Esophagus muscularis mucosa (tissue), 4 donors: ENCODE data around the gene ADGRB3. TPM values are rescaled to one million over a fixed set of nuclear protein-coding genes. Genes with fewer than 3 reads are reported as not detected.

ENCODE experiments used
- DNase-seq: peaks from one replicate; pipeline ENCODE4 v3.0.0-alpha.2; 2017; ENCODE audit errors: extremely low spot score
- H3K27ac ChIP-seq, 4 donors: fragments of 200-600 bp; sonication (generic); replicated peaks in 1 of 4; 1 replicate in 3 of 4; 2 replicates in 1 of 4; pipeline ENCODE4 v1.5.1; 2016 to 2019; ENCODE audit warnings: mild to moderate bottlenecking in 1 of 4
- H3K27me3 ChIP-seq, 4 donors: fragments of 200-600 bp; sonication (generic); one replicate each; pipeline versions ENCODE4 v1.5.1 to v1.6.0; 2016 to 2019
- H3K36me3 ChIP-seq, 4 donors: fragments of 200-600 bp; sonication (generic); one replicate each; pipeline ENCODE4 v1.5.1; 2016 to 2019
- H3K4me1 ChIP-seq, 4 donors: fragments of 200-600 bp; sonication (generic); one replicate each; pipeline ENCODE4 v1.5.1; 2016 to 2019
- H3K4me3 ChIP-seq, 4 donors: fragments of 200-600 bp; sonication (generic); 1 replicate in 2 of 4; 2 replicates in 2 of 4; pipeline ENCODE4 v1.5.1; 2016 to 2019; ENCODE audit warnings: mild to moderate bottlenecking in 4 of 4, moderate library complexity in 1 of 4
- H3K9me3 ChIP-seq, 4 donors: fragments of 200-600 bp; sonication (generic); 1 replicate in 3 of 4; 2 replicates in 1 of 4; pipeline ENCODE4 v1.5.1; 2016 to 2019
- EP300 ChIP-seq: sonication (generic); formaldehyde crosslinking; IDR thresholded peaks from one replicate; pipeline ENCODE4 v1.6.1; 2017; ENCODE audit warnings: antibody characterized with exemption
- POLR2A ChIP-seq: fragments of 450-650 bp; IDR thresholded peaks from one replicate; pipeline ENCODE4 v1.6.1; 2017; ENCODE audit warnings: antibody characterized with exemption, moderate library complexity, mild to moderate bottlenecking, low read depth
- POLR2AphosphoS5 ChIP-seq, 2 donors: sonication (generic); formaldehyde crosslinking; IDR thresholded peaks; one replicate each; pipeline ENCODE4 v1.6.1; 2017; ENCODE audit warnings: antibody characterized with exemption in 2 of 2
- WGBS: methylation state at CpG from one replicate; pipeline ENCODE4 v1.1.5; 2018; 5-methylcytosine and 5-hydroxymethylcytosine counted together
- intact Hi-C: fragments of 100-400 bp; cut with DNase I; formaldehyde crosslinking; loops from one replicate; pipeline ENCODE4 v1.15.1; 2023
- total RNA-seq, 4 donors: library from RNA; depleted of rRNA; stranded (reverse); fragments of >200 nt; gene quantifications; one replicate each; pipeline versions ENCODE4 v1.1.0 to v1.2.1, GENCODE V29; 2016
- TF ChIP-seq, protein P1 (sequence below), 3 experiments: fragments of 200-600 bp in 2 of 3; fragments of 450-650 bp in 1 of 3; sonication (generic) in 2 of 3; IDR thresholded peaks; one replicate each; pipeline ENCODE4 v1.5.1; 2017 to 2019; ENCODE audit warnings: antibody characterized with exemption in 3 of 3, mild to moderate bottlenecking in 2 of 3, moderate library complexity in 1 of 3

Gene ADGRB3
- total RNA-seq, 4 donors from 2014 or later: 4.9 to 6.3 (median 5.8) TPM

- H3K4me3 ChIP-seq: no peak overlapping the region
- no peaks in the 10 kb centered on the region for H3K36me3 ChIP-seq
- no peak for DNase-seq
- WGBS: 85% methylated on average over 1 of the region's 1 CpG
- TF ChIP-seq POLR2AphosphoS5 (IDR thresholded peaks at IDR 0.05) (no peak), EP300 (no peak), POLR2A (no peak)
- TF ChIP-seq, protein P1, sequence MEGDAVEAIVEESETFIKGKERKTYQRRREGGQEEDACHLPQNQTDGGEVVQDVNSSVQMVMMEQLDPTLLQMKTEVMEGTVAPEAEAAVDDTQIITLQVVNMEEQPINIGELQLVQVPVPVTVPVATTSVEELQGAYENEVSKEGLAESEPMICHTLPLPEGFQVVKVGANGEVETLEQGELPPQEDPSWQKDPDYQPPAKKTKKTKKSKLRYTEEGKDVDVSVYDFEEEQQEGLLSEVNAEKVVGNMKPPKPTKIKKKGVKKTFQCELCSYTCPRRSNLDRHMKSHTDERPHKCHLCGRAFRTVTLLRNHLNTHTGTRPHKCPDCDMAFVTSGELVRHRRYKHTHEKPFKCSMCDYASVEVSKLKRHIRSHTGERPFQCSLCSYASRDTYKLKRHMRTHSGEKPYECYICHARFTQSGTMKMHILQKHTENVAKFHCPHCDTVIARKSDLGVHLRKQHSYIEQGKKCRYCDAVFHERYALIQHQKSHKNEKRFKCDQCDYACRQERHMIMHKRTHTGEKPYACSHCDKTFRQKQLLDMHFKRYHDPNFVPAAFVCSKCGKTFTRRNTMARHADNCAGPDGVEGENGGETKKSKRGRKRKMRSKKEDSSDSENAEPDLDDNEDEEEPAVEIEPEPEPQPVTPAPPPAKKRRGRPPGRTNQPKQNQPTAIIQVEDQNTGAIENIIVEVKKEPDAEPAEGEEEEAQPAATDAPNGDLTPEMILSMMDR (IDR thresholded peaks at IDR 0.05): no peak
- H3K9me3 ChIP-seq: no peaks in the 10 kb centered on the region
- H3K27ac ChIP-seq: no peak overlapping the region
- H3K27me3 ChIP-seq: no peaks in the 10 kb centered on the region
- no peaks in the 10 kb centered on the region for H3K4me1 ChIP-seq
- intact Hi-C loops: no loop called here
Observed at GRCh38 chr6:69378326-69378725, 743.2 kb downstream of the ADGRB3 start.

DNA sequence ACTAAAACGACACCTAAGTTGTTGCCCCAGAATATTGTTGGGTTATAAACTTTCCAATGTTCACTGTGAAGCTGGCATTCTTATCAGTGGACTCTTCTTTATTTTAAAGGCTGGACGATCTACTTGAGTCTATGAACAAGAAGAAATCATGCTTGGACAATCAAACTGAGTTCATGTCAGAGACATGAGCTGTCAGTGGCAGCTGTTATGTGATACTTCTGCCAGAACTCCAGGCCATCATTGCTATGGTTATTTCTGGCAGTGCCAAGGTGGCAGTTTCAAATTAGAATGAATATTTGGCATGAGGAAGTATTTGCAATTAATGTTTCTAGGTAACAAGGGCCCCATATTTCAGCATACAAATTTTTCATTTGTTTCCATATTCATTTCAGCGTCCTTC is 744.4 kb downstream of the ADGRB3 start:
- H3K4me3 ChIP-seq: no peak overlapping the region
- intact Hi-C loops: no loop called here
- no peak for DNase-seq
- no peaks in the 10 kb centered on the region for H3K36me3 ChIP-seq
- TF ChIP-seq EP300: no peak
- no peak for TF ChIP-seq POLR2A
- TF ChIP-seq, protein P1 (IDR thresholded peaks at IDR 0.05): no peak
- TF ChIP-seq POLR2AphosphoS5 (IDR thresholded peaks at IDR 0.05): no peak
- WGBS: 77% methylated on average over 3 of the region's 3 CpGs
- H3K4me1 ChIP-seq: no peaks in the 10 kb centered on the region
- no peaks in the 10 kb centered on the region for H3K9me3 ChIP-seq
- H3K27me3 ChIP-seq: no peaks in the 10 kb centered on the region
- no peak overlapping the region for H3K27ac ChIP-seq

- Histone ChIP-seq H3K9me3 (no peaks in the 10 kb centered on the region), H3K27me3 (no peaks in the 10 kb centered on the region), H3K36me3 (no peaks in the 10 kb centered on the region), H3K27ac (no peak overlapping the region), H3K4me1 (no peaks in the 10 kb centered on the region), H3K4me3 (no peak overlapping the region)
- TF ChIP-seq, protein P1 (IDR thresholded peaks at IDR 0.05): no peak
- TF ChIP-seq POLR2A (no peak), POLR2AphosphoS5 (IDR thresholded peaks at IDR 0.05) (no peak), EP300 (no peak)
- WGBS: 88% methylated on average over 3 of the region's 3 CpGs
- intact Hi-C loops: no loop called here
- DNase-seq: no peak
Observed at GRCh38 chr6:69383627-69384026, 748.5 kb downstream of the ADGRB3 start.

DNA sequence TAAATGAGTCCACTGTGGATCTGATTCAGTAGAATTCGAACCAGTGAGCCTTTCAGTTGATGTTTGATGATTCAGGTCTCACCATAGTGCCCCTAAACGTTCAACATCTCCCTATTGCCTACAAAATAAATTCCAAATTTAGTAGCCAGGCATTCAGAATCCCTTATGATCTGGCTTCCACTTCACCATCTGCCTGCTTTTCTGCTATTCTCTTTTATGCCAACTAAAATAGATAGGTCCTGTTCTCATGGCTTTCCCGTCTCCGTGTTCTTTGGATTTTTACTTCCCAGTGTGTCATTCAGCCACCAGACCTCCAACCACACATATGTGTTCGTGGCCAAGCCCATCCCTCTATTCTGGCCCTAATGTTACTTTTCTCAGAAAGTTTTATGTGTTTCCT is 751.3 kb downstream of the ADGRB3 start:
- 81% methylated on average over 5 of the region's 5 CpGs for WGBS
- H3K4me1 ChIP-seq: no peaks in the 10 kb centered on the region
- no peaks in the 10 kb centered on the region for H3K9me3 ChIP-seq
- intact Hi-C loops: no loop called here
- no peaks in the 10 kb centered on the region for H3K27me3 ChIP-seq
- no peak overlapping the region for H3K4me3 ChIP-seq
- no peaks in the 10 kb centered on the region for H3K36me3 ChIP-seq
- TF ChIP-seq, protein P1 (IDR thresholded peaks at IDR 0.05): no peak
- TF ChIP-seq EP300: no peak
- no peak for TF ChIP-seq POLR2A
- TF ChIP-seq POLR2AphosphoS5 (IDR thresholded peaks at IDR 0.05): no peak
- no peak for DNase-seq
- no peak overlapping the region for H3K27ac ChIP-seq

DNA sequence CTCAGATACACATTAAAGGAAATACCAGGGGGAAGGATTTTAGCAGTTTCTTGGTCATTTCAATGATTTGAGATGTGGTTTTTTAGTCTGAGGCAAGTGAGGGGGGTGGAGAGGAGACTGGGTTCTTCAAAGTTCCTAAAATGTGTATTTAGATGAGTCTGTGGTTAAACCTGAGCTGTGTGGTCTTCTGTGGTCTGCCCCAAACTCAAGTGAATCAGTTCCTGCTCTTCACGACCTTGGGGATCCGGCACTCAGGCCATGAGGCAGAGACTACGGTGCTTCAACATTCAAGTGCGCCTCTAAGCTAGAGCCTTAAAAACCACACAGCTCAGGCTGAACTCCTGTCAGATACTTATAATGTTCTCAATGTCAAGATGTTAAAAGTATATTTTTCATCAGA is 755.0 kb downstream of the ADGRB3 start:
- no peak for DNase-seq
- no peaks in the 10 kb centered on the region for H3K36me3 ChIP-seq
- no peak overlapping the region for H3K27ac ChIP-seq
- WGBS: 84% methylated on average over 4 of the region's 4 CpGs
- no peaks in the 10 kb centered on the region for H3K4me1 ChIP-seq
- no peak for TF ChIP-seq POLR2AphosphoS5 (IDR thresholded peaks at IDR 0.05)
- TF ChIP-seq, protein P1 (IDR thresholded peaks at IDR 0.05): no peak
- TF ChIP-seq EP300: no peak
- TF ChIP-seq POLR2A: no peak
- no peak overlapping the region for H3K4me3 ChIP-seq
- intact Hi-C loops: no loop called here
- H3K9me3 ChIP-seq: no peaks in the 10 kb centered on the region
- H3K27me3 ChIP-seq: no peaks in the 10 kb centered on the region
